ENCODE data around the gene PTAR1. TPM values are rescaled to one million over a fixed set of nuclear protein-coding genes. Genes with fewer than 3 reads are reported as not detected.

PTAR1 gene
- total RNA-seq, 1 donor from 2014 or later: 146 TPM

- Mint-ChIP-seq H3K27ac (no peak overlapping the region), H3K4me3 (peak overlapping the region; percentile 84)
Observed at GRCh38 chr9:69674112-69674685, 85.6 kb downstream of the PTAR1 start.

GRCh38 chr9:69673311-69673640 lies 86.5 kb downstream of the PTAR1 start:
- Histone ChIP-seq H3K79me2 (ENCODE audit: low read depth) (no peaks in the 10 kb centered on the region), H3K27me3 (peaks cover 28% of the 10 kb centered on the region), H3K4me3 (peak overlapping the region; percentile 83), H3K9me3 (ENCODE audit: low read depth) (no peaks in the 10 kb centered on the region), H4K20me1 (ENCODE audit: low read depth) (no peaks in the 10 kb centered on the region), H3F3A (ENCODE audit: low read depth) (peaks cover 35% of the 10 kb centered on the region), H3K4me2 (peak overlapping the region; percentile 96), H3K36me3 (no peaks in the 10 kb centered on the region), H2AFZ (replicated peaks) (peak overlapping the region; percentile 97), H3K9ac (no peak overlapping the region), H3K4me1 (peaks cover 6% of the 10 kb centered on the region), H3K27ac (no peak overlapping the region)
- TF ChIP-seq EZH2phosphoT487 (IDR thresholded peaks at IDR 0.05) (peak; percentile 22), CTCF (IDR thresholded peaks at IDR 0.05) (no peak)
- Mint-ChIP-seq H3K4me1 (peaks cover 19% of the 10 kb centered on the region), H3K4me3 (peak overlapping the region; percentile 84), H3K9me3 (no peaks in the 10 kb centered on the region), H3K36me3 (no peaks in the 10 kb centered on the region), H3K27ac (peak overlapping the region; percentile 9), H3K27me3 (ENCODE audit: insufficient read depth, low read depth) (peaks cover 16% of the 10 kb centered on the region)
- no peak for DNase-seq (ENCODE audit: low spot score)

More at GRCh38 chr9:69674112-69674685, 85.6 kb downstream of the PTAR1 start:
- Histone ChIP-seq H3K27me3 (peaks cover 28% of the 10 kb centered on the region), H3K4me3 (no peak overlapping the region), H3F3A (ENCODE audit: low read depth) (peaks cover 35% of the 10 kb centered on the region), H3K9me3 (ENCODE audit: low read depth) (no peaks in the 10 kb centered on the region), H3K27ac (no peak overlapping the region), H3K9ac (no peak overlapping the region), H4K20me1 (ENCODE audit: low read depth) (no peaks in the 10 kb centered on the region), H3K36me3 (no peaks in the 10 kb centered on the region), H3K4me1 (no peaks in the 10 kb centered on the region), H3K79me2 (ENCODE audit: low read depth) (no peaks in the 10 kb centered on the region), H2AFZ (replicated peaks) (peak overlapping the region; percentile 44), H3K4me2 (no peak overlapping the region)
- peak; percentile 20 for DNase-seq (ENCODE audit: low spot score)
- Mint-ChIP-seq H3K4me1 (peaks cover 19% of the 10 kb centered on the region), H3K9me3 (no peaks in the 10 kb centered on the region), H3K36me3 (no peaks in the 10 kb centered on the region), H3K27me3 (ENCODE audit: insufficient read depth, low read depth) (peaks cover 16% of the 10 kb centered on the region)
- peak; percentile 22 for TF ChIP-seq CTCF (IDR thresholded peaks at IDR 0.05)
- no peak for TF ChIP-seq EZH2phosphoT487 (IDR thresholded peaks at IDR 0.05)

GRCh38 chr9:69672596-69673310 lies 87.1 kb downstream of the PTAR1 start:
- Histone ChIP-seq H3K27me3 (peaks cover 28% of the 10 kb centered on the region), H3K79me2 (ENCODE audit: low read depth) (no peaks in the 10 kb centered on the region), H3K27ac (no peak overlapping the region), H2AFZ (replicated peaks) (peak overlapping the region; percentile 97), H3K4me1 (peaks cover 11% of the 10 kb centered on the region), H3F3A (ENCODE audit: low read depth) (peaks cover 39% of the 10 kb centered on the region), H3K9me3 (ENCODE audit: low read depth) (no peaks in the 10 kb centered on the region), H3K4me2 (peak overlapping the region; percentile 96), H3K4me3 (peak overlapping the region; percentile 83), H3K9ac (no peak overlapping the region), H4K20me1 (ENCODE audit: low read depth) (no peaks in the 10 kb centered on the region), H3K36me3 (no peaks in the 10 kb centered on the region)
- H3K36me3 Mint-ChIP-seq: no peaks in the 10 kb centered on the region
- H3K4me1 Mint-ChIP-seq: peaks cover 19% of the 10 kb centered on the region
- peak overlapping the region; percentile 9 for H3K27ac Mint-ChIP-seq
- peak overlapping the region; percentile 84 for H3K4me3 Mint-ChIP-seq
- H3K27me3 Mint-ChIP-seq (ENCODE audit: insufficient read depth, low read depth): peaks cover 16% of the 10 kb centered on the region
- peak; percentile 43 for TF ChIP-seq EZH2 (IDR thresholded peaks at IDR 0.05)
- TF ChIP-seq CTCF (IDR thresholded peaks at IDR 0.05): peak; percentile 84
- peak; percentile 24 for TF ChIP-seq EZH2phosphoT487 (IDR thresholded peaks at IDR 0.05)
- DNase-seq (ENCODE audit: low spot score): peak; percentile 96
- no peaks in the 10 kb centered on the region for H3K9me3 Mint-ChIP-seq
